Globus pallidus (tissue), 1 donor: ENCODE results near the gene ZNF385A.

Experiments
- DNase-seq: peaks from one replicate; pipeline ENCODE4 v3.0.0-alpha.2; 2015; ENCODE audit warnings: low spot score

Gene ZNF385A

DNA sequence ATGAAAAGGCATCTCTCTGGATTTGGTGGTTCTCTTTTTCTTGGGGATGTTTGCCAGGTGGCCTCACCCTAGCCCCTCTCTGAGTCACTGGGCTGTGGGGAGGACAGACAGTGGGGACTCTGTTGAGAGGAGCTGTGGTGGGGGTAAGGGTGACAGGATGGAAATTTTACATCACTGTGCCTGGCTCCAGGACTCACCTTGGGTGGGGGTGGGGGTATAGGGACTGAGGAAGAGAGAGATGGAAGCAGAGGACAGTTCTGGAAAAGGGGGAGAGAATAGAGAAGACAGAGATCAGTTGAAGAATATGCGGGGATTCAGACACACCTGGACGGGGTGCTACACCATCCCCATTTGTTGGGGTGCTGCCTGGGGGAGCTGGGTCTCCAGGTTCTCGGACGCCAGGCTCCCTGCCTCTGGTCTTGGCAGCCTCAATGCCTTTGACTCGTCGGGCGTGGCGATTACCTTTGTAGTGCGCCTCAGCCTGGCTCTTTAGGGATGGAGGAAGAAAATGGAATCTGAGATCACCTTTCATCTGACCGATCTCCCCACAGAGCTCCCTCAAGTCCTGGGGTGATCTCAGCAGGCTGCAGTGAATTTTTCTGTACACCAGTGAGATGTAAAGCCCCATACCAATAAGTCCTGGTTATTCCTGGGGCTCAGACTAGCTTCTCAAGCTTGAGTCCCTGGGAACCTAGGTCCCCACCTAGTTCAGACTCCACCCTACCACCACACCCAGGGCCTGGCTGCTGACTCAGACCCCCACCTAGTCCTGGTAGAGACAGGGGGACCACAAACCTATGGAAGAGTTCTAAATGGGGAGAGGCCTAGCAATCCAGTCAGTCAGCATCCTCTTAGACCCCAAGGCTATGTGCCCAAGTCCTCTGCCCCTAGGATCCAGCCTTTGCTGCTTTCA is 10.6 kb downstream of the ZNF385A start:
- DNase-seq: no peak

DNA sequence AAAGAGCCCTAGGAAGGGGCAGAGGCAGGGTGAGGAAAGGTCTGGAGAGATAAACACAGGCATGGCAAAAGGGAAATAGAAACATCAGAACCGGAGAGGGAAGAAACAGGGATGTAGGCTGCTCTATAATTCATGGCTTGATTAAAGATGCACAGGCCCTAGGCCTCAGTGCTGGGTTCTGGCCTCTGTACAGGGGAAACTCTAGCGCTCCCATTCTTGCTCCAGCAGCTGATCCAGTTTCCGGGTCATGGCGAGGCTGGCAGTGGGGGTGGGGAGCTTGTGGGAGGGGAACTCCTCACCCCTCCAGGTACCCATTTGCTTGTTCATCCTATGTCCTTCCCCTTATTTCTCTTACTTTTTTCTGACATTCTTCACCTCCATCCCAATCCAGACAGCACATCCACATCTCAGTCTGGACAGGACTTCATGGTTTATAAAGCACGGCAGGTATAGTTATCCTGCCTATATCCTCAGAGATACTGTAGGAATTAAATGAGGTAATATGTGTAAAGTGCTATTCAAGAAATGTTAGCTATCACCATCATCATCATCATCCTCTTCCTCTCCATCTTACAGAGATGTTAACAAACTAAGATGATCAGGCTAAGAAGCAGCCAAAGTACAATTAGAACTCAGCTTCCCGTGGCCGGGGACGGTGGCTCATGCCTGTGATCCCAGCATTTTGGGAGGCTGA is 12.3 kb downstream of the ZNF385A start:
- no peak for DNase-seq

DNA sequence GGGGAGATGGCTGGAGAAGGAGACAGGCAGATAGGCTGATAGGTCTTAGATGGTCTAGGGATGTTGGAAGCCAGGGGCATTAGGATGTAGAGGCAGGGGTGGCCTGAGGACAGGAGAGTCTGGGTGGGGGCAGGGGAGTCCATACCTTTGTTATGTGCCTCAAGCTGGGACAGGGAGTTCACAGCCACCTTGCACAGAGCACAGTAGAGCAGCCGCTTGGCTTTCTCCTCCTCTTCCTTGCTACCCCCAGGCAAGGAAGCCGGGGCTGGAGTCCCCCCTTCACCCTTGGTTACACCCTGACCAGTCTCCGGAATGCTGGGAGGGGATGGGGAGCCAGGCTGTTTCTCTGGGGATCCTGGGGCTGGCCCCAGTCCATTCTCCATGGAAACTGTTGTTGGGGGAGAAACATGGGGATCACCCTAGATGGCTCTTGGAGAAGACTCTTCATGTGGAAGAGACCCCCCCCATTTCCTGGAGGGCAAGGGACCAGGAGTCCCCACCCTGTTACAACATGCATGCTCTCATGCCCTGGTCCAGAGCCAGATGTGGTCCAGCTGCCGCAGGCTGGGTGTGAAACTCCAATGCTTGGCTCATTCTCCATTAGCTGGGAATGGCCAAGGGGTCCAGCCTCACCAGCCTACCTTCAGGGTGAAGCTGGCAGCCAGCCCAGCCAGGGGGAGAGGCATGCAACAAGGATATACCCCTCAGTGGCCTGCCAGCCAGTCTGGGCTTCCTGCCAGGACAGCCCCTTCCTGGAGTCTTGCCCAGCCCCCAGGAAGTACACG is 13.0 kb downstream of the ZNF385A start:
- DNase-seq: no peak

DNA sequence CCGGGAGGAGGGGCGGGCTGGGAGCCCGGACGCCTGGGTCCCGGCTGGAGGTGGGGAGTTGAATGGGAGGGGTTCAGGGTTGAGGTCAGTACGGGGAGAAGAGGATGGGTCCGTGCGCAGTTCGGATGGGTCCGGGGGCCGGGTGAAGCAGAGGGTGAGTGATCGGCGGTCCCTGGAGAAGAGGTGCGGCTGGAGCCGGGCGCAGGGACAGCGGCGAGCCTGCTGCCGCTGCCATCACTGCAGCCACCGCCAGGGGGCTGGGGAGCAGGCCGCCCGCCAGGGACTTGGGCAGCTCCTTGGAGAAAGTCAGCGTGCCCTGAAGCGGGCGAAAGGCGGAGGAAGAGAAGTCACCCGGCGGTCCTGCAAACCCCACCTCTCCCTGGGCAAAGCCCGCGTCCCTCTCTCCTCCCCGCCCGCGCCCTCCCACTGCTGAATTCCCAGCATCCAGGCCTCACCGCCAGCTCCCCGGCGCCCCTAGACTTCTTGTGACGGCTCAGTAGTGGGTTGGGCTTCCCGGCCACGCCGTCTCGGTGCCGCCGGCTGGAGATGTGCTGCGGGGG is 14.3 kb downstream of the ZNF385A start:
- DNase-seq: peak; percentile 79

- DNase-seq: no peak
Observed at GRCh38 chr12:54369597-54370131, 14.9 kb downstream of the ZNF385A start.

DNA sequence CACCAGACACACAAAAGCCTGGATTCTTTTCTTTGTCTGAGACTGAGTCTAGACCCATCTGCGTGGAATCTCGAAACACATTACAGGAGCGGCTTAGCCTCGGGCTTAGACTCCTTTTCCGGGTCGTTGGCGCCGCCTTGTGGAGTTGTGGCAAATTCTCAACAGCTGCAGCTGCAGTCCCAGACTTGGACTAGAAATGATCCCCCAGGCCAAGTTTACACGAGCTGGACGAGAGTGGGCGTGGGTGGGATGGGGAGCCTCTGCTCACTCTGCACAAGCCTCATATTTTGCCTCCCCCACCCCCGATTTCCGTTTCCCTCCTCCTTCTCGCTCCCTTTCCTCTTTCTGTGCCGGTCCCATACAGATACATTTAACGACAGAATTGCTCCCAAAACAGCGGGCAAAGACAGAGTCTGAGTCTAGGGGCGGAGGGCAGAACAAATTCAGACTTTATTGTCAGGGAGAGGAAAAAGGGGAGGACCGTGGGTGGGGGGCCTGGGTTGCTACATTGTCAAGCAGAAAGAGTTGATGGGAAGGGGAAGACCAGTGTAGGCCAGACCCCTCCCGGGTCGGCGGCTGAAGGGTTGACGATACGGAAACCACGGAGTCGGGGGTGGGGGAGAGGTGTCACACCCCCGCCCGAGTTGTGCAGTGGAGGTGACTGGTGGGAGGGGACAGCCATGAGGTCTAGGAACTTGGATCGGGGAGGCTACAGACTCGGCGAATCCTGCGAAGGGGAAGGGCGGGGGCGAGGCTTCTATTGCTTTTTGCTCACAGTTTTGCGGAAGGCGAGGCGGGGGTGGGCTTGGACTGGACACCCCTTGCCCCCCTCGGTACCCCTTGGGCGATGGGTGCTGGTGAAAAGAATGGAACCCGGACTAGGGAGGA is 15.6 kb downstream of the ZNF385A start:
- peak; percentile 86 for DNase-seq

- DNase-seq: no peak
Observed at GRCh38 chr12:54368025-54368708, 16.4 kb downstream of the ZNF385A start.

- DNase-seq: no peak
Observed at GRCh38 chr12:54364413-54364812, 20.1 kb downstream of the ZNF385A start, which contains the start of gene GPR84. Gene GPR84, minus strand, starts transcription at chr12:54364486. Its CDS starts 635 bp downstream, at chr12:54363851.

- DNase-seq: no peak
Observed at GRCh38 chr12:54363618-54364017, 20.9 kb downstream of the ZNF385A start.

GRCh38 chr12:54363047-54363446 is 21.5 kb downstream of the ZNF385A start:
- DNase-seq: no peak

DNA sequence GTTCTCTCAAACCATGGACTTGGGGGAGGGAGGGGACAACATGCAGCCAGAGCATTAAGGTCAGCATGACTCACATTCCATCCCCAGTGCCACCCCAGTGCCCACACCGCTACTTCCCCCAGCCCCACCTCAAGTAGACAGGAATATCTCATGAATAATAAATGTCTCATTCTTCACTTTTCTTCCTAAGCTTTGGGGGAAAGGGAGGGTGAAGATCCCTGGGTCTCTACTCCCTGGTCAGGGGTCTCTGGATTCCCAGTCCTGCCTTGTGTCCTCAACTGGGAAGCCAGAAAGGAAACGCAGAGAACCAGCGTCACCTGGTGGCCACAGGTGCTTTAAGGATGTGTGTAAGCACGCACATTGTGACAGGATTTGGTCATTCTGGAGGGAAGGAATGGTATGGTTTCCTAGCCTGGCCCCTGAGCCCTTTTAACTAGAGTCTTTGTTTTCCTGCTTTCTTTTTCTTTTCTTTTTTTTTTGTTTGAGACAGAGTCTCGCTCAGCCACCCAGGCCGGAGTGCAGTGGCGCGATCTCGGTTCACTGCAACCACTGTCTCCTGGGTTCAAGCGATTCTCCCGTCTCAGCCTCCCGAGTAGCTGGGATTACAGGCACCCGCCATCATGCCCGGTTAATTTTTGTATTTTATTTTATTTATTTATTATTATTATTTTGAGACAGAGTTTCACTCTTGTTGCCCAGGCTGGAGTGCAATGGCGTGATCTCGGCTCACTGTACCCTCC is 23.6 kb downstream of the ZNF385A start:
- no peak for DNase-seq

DNA sequence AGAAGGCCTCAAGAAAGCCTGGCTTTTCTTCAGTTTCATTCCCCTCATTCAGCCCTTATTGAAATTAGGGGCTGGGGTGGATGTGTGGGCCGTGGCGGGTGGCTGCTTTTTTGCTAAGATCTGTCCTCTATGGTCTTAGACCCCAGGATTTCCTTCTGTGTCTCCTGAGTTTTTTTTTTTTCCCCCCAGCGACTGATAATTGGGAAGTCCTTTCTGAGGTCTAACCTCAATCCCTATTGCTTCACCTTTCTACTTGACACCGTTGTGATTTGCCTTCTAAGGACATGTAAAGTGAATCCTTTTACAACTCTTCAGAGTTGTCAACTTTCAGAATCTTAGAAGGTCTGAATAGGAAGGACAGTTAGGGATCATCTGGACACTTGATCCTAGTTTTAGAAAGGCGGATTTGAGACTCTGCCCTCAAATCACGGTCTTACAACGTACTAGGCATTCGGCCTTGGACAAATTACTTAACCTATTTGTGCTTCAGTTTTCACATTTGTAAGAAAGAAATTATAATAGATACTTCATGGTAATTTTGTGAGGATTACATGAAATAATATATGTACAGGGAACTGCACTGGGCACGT is 24.7 kb downstream of the ZNF385A start:
- no peak for DNase-seq

DNA sequence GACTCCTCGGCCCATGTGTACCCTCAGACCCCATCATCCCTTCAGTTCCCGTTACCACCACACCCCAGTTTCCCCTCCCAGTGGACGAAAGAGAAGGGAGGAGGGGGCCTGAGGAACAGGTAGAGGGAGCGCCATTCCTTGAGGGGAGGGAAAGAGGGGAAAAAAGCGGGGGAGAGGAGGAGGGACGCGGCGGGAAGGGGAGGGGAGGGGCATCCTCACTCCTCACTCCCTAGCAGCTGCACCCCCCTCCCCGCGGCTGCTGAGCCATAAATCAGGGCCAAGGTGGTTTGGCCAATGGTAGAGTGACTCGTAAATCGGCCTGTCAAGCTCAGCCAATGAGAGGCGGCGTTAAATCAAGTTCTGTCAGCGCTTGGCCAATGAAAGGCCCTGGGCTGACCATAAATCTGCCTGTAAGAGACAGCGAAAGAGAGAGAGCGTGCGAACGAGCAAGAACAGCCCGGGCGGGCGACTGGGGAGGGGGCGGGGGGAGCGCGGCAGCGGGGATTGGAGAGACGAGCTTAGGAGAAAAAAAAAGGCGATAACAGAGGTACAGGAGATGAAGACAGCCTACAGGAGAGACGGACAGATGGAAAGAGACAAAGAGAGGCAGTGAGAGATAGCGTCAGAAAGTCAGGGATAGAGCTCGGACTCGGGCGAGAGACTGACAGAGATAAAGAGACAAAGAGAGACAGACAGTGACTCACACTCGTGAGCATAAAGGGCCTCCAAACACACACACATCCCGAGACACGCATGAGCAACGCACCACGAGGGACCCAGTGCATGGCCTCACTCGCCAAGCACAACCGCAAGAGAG is 25.4 kb downstream of the ZNF385A start:
- peak; percentile 99 for DNase-seq

GRCh38 chr12:54358191-54358944 is 26.2 kb downstream of the ZNF385A start:
- DNase-seq: no peak

- no peak for DNase-seq
Observed at GRCh38 chr12:54357506-54358190, 26.9 kb downstream of the ZNF385A start.

DNA sequence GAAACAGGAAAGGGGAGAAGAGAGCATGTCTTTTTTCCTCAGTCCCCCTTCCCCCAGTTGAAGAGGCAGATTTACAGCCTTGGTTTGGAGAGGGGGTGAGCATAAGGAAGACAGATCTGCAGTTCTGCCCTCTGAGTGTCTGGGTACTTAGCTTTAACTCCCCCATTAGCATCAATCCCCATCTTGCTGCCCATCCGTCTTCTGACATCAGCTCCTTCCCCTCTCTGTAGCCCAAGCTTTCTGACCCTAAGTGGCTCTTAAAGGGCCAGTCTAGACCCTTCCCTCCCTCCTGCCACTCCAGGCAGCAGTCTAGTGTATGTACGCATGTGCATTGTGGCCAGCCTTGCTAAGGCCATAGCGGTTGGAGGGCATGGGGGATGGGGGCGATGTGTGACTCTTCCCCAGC is 27.6 kb downstream of the ZNF385A start:
- DNase-seq: no peak

DNA sequence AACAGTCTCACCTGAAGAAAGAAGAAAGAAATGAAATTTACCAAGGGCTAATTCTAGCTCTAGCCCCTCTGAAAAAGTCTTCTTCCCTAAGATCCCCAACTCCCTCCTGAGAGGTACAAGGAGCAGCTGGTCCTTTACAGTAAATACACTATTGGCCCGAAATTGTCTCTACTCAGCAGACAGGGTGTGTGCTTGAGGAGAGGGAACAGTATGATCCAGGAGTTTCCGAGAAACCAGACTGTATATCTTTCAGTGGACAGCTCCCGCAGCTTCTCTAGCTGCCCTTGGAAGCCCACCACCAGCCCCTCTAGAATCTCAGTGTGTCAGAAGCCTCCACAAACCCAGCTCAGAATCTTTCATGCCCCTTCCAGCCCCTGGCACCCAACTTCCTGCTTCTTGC is 28.3 kb downstream of the ZNF385A start:
- DNase-seq: no peak
